Body of pancreas (tissue), 4 donors: ENCODE measurements around the gene SEC61A1. TPM values are rescaled to one million over a fixed set of nuclear protein-coding genes. Genes with fewer than 3 reads are reported as not detected.
A peak's percentile ranks its signal among the peaks of the same experiment; 100 is the strongest.

Experiments
- ATAC-seq: fragments of 150-250 bp; one replicate; pipeline ENCODE4 v1.9.1; 2016
- DNase-seq, 4 donors: peaks; one replicate each; pipeline ENCODE4 v3.0.0-alpha.2; 2019
- H3K27ac ChIP-seq, 4 donors: fragments of 200-600 bp; sonication (generic); 1 replicate in 3 of 4; 2 replicates in 1 of 4; pipeline versions ENCODE4 v1.5.1 to v1.6.1; 2016 to 2019; ENCODE audit warnings: mild to moderate bottlenecking in 1 of 4, mixed read lengths in 1 of 4, moderate library complexity in 1 of 4
- H3K27me3 ChIP-seq, 2 donors: fragments of 200-600 bp; sonication (generic); one replicate each; pipeline ENCODE4 v1.6.0; 2016; ENCODE audit warnings: mild to moderate bottlenecking in 1 of 2
- H3K36me3 ChIP-seq, 2 donors: fragments of 200-600 bp; sonication (generic); replicated peaks in 1 of 2; 2 replicates each; pipeline ENCODE4 v1.5.1; 2016; ENCODE audit warnings: low read depth in 2 of 2; ENCODE audit not compliant: insufficient read depth in 1 of 2
- H3K4me1 ChIP-seq: fragments of 200-600 bp; sonication (generic); one replicate; pipeline ENCODE4 v1.6.0; 2016
- H3K4me3 ChIP-seq, 2 donors: fragments of 200-600 bp; sonication (generic); 1 replicate in 1 of 2; 2 replicates in 1 of 2; pipeline ENCODE4 v1.5.1; 2016 to 2019
- H3K9me3 ChIP-seq, 3 donors: fragments of 200-600 bp; sonication (generic); 1 replicate in 2 of 3; 2 replicates in 1 of 3; pipeline ENCODE4 v1.5.1; 2016
- CTCF ChIP-seq, 7 experiments: fragments of 450-650 bp in 4 of 7; fragments of 200-600 bp in 3 of 7; sonication (generic) in 3 of 7; IDR thresholded peaks; one replicate each; pipeline ENCODE4 v1.5.1; 2016 to 2019; ENCODE audit warnings: antibody characterized with exemption in 7 of 7
- POLR2A ChIP-seq, 3 donors: fragments of 450-650 bp; IDR thresholded peaks; one replicate each; pipeline ENCODE4 v1.6.1; 2016; ENCODE audit warnings: antibody characterized with exemption in 3 of 3, mild to moderate bottlenecking in 2 of 3
- WGBS, 2 donors: methylation state at CpG; one replicate each; pipeline ENCODE4 v1.1.5; 2017; 5-methylcytosine and 5-hydroxymethylcytosine counted together
- intact Hi-C: fragments of 100-400 bp; cut with DNase I; formaldehyde crosslinking; loops from one replicate; pipeline ENCODE4 v1.15.1; 2023
- total RNA-seq, 2 donors: library from RNA; depleted of rRNA; stranded (reverse); fragments of >200 nt; gene quantifications; one replicate each; pipeline ENCODE4 v1.1.0, GENCODE V29; 2016

SEC61A1 gene
- total RNA-seq, 2 donors from 2014 or later, result 168 to 207 TPM

GRCh38 chr3:128053614-128054013 is 1.4 kb downstream of the SEC61A1 start:
- no peaks in the 10 kb centered on the region for H3K27me3 ChIP-seq
- TF ChIP-seq POLR2A (IDR thresholded peaks at IDR 0.05), result no peak
- no peak for TF ChIP-seq CTCF (IDR thresholded peaks at IDR 0.05)
- ATAC-seq, result no peak
- peaks cover 50% of the 10 kb centered on the region for H3K4me1 ChIP-seq
- no peak for DNase-seq
- WGBS, 2 donors, result 25 to 30% methylated on average over 6 of the region's 6 CpGs
- intact Hi-C loops, result no loop called here
- peak overlapping the region in 1 of 2 donors; percentile 98 for H3K4me3 ChIP-seq
- H3K9me3 ChIP-seq, result no peaks in the 10 kb centered on the region
- peak overlapping the region in 2 of 4 donors; percentile 96 to 98 for H3K27ac ChIP-seq
- peaks cover 0 to 15% of the 10 kb centered on the region in 2 donors for H3K36me3 ChIP-seq

DNA sequence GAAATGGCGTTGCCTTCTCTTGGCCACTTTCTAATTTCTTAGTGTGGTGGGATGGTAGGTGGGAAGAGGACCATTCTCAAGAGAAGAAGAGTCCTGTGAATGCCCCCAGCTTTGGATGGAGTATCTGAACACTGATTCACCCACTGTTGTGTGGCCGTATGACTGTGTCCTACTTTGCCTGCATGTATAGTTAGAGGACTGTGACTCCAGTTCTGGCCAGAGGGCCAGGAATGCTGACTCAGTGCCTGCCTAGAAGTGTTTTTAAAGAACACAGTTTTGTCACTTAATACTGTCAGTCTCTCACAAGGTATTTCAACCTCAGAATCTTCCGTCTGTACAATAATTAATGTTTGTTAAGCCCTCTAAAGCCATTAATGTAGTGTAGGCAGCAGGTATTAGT is 2.1 kb downstream of the SEC61A1 start:
- no peak for ATAC-seq
- TF ChIP-seq CTCF (IDR thresholded peaks at IDR 0.05), result no peak
- TF ChIP-seq POLR2A (IDR thresholded peaks at IDR 0.05), result peak in 1 of 3 donors; percentile 37
- peak in 1 of 4 donors; percentile 40 for DNase-seq
- Histone ChIP-seq H3K27me3 (no peaks in the 10 kb centered on the region), H3K4me1 (peaks cover 56% of the 10 kb centered on the region), H3K4me3 (no peak overlapping the region), H3K9me3 (no peaks in the 10 kb centered on the region), H3K27ac (peak overlapping the region in 1 of 4 donors; percentile 96), H3K36me3 (peaks cover 0 to 20% of the 10 kb centered on the region in 2 donors)
- 20 to 34% methylated on average over 3 of the region's 3 CpGs for whole genome bisulfite sequencing, 2 donors
- intact Hi-C loops, result no loop called here

- intact Hi-C loops, result no loop called here
- Histone ChIP-seq H3K27me3 (no peaks in the 10 kb centered on the region), H3K36me3 (peaks cover 7 to 33% of the 10 kb centered on the region in 2 donors), H3K9me3 (no peaks in the 10 kb centered on the region), H3K27ac (no peak overlapping the region), H3K4me1 (peaks cover 53% of the 10 kb centered on the region), H3K4me3 (no peak overlapping the region)
- TF ChIP-seq POLR2A (IDR thresholded peaks at IDR 0.05) (no peak), CTCF (IDR thresholded peaks at IDR 0.05) (no peak)
- no peak for DNase-seq
- no peak for ATAC-seq
- WGBS, 2 donors, result 47 to 48% methylated on average over 4 of the region's 4 CpGs
Observed at GRCh38 chr3:128056258-128056657, 4.0 kb downstream of the SEC61A1 start.

DNA sequence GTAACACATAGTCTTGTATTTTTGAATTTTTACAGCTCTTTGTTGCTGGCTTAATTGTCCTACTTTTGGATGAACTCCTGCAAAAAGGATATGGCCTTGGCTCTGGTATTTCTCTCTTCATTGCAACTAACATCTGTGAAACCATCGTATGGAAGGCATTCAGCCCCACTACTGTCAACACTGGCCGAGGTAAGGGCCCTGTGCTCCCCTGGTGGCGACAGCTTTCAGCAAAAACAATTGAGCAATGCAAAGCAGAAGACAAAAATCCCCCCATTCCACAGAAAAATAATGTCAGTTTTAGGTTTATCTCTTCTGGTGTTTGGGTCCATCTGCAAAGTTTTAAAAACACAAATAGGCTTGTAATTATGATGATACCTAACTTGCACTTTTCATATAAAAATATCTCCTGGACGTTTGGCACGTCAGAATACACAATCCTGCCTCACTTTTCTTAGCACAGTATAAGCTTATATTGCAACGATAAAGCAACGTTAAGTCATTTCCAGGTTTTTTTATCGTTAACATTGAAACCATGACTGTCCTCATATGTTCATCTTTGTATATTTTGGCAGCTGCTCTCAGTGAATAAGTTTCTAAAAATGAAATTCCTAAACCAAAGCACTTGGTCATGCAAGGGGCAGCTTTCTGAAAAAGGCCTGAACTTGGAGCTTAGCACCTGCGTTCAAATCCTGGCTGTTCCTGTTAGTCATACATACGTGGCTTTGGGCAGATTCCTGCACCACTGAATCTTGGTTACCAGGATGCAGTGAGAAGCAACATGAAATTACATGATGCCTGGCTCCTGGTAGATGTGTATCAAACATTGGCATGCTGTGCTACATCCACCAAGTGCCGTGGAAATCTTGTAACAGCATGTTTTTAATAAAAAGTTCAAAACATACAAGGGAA is 8.5 kb downstream of the SEC61A1 start:
- WGBS, 2 donors, result 50 to 56% methylated on average over 11 of the region's 11 CpGs
- H3K9me3 ChIP-seq, result no peaks in the 10 kb centered on the region
- intact Hi-C loops, result no loop called here
- H3K36me3 ChIP-seq, result peaks cover 28 to 57% of the 10 kb centered on the region in 2 donors
- ATAC-seq (no peak), DNase-seq (no peak)
- TF ChIP-seq POLR2A (IDR thresholded peaks at IDR 0.05), result no peak
- no peak overlapping the region for H3K27ac ChIP-seq
- H3K4me1 ChIP-seq, result peaks cover 36% of the 10 kb centered on the region
- H3K4me3 ChIP-seq, result no peak overlapping the region
- H3K27me3 ChIP-seq, result no peaks in the 10 kb centered on the region

GRCh38 chr3:128062033-128062745 is 10.0 kb downstream of the SEC61A1 start:
- Histone ChIP-seq H3K4me1 (peaks cover 26% of the 10 kb centered on the region), H3K36me3 (peaks cover 33 to 61% of the 10 kb centered on the region in 2 donors), H3K4me3 (no peak overlapping the region), H3K27me3 (no peaks in the 10 kb centered on the region), H3K9me3 (no peaks in the 10 kb centered on the region), H3K27ac (peak overlapping the region in 1 of 4 donors; percentile 16)
- TF ChIP-seq CTCF (IDR thresholded peaks at IDR 0.05) (no peak), POLR2A (IDR thresholded peaks at IDR 0.05) (no peak)
- no peak for ATAC-seq
- 51 to 60% methylated on average over 8 of the region's 8 CpGs for WGBS, 2 donors
- no peak for DNase-seq
- intact Hi-C loops, result no loop called here
